ENCODE measurements around the gene IL12RB1.

Gene IL12RB1

GRCh38 chr19:18010149-18010548 lies 76.6 kb downstream of the IL12RB1 start:
- H3K9me3 ChIP-seq: no peaks in the 10 kb centered on the region; the same call in 1 of the 2 replicates
- no peak for DNase-seq (ENCODE audit: low spot score in 2 of 2)
- in situ Hi-C loops (cut with MboI; ENCODE audit: low sequenced_read_pairs): no loop called here
- H3K36me3 ChIP-seq (replicated peaks): peaks cover 36% of the 10 kb centered on the region
- no peaks in the 10 kb centered on the region for H3K27me3 ChIP-seq (ENCODE audit: low read depth)
- no peaks in the 10 kb centered on the region for H3K4me1 ChIP-seq
- no peak overlapping the region for H3K4me3 ChIP-seq

- no peak for DNase-seq (ENCODE audit: low spot score in 2 of 2)
- Histone ChIP-seq H3K4me3 (no peak overlapping the region), H3K9me3 (no peaks in the 10 kb centered on the region; the same call in 1 of the 2 replicates), H3K4me1 (no peaks in the 10 kb centered on the region), H3K36me3 (replicated peaks) (peaks cover 36% of the 10 kb centered on the region), H3K27me3 (ENCODE audit: low read depth) (no peaks in the 10 kb centered on the region)
- in situ Hi-C loops (cut with MboI; ENCODE audit: low sequenced_read_pairs): no loop called here
Measured at GRCh38 chr19:18009412-18010066, 77.2 kb downstream of the IL12RB1 start.

Data from HAP-1 (cell line).